ENCODE measurements around the gene TNFSF9.

Gene TNFSF9

DNA sequence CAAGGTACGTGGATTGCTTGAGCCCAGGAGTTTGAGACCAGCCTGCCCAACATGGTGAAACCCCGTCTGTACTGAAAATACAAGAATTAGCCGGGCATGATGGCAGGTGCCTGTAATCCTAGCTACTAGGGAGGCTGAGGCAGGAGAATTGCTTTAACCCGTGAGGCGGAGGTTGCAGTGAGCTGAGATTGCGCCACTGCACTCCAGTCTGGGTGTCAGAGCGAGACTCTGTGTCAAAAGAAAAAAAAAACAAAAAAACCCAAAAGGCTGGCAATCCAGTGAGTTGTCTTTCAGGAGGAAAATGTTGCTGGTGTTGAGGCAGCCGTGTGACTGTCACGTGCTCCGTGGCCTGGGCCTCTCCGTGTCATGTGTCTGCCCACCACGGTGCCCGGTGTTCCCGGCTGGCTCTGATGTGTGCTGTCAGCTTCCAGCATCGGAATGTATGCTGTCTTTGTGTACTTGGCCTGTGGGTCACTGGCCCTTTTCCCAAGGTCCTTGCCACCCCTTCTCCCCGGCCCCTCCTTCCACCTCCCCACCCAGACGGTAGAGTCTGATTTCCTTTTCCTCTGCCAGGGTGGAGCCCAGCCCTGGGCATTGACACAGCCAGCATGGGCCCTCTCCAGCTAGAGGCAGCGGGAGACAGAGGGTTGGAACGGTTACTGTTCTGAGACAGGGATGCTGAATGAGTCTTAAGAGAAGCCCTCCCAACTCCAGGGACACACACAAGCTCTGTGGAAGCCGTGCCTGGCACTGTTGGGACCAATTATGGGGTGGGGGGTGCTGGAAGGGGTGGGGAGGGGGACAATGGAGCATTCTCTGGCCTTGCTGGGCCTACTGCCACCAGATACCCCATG lies 21.5 kb upstream of the TNFSF9 start:
- no peak for DNase-seq

DNA sequence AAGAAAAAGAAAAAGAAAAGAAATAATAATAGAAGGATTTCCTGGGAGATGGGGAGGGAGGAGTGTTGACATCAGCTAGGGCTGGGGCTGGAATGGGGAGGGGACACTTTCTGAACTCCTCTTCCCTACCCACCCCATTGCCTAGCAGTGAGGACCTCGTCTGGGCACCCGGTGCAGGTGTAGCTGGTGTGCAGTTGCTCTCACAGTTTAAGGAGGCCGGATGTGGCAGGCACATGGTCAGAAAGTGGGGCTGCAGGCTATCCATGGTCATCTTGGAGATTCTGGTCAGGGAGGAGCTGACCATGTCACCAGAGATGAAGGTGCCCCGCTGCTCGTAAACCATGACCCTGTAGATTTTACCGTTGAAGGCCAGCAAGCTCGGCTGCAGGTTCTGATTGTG lies 20.2 kb upstream of the TNFSF9 start:
- no peak for DNase-seq

GRCh38 chr19:6514089-6514488 lies 16.7 kb upstream of the TNFSF9 start:
- DNase-seq: no peak

DNA sequence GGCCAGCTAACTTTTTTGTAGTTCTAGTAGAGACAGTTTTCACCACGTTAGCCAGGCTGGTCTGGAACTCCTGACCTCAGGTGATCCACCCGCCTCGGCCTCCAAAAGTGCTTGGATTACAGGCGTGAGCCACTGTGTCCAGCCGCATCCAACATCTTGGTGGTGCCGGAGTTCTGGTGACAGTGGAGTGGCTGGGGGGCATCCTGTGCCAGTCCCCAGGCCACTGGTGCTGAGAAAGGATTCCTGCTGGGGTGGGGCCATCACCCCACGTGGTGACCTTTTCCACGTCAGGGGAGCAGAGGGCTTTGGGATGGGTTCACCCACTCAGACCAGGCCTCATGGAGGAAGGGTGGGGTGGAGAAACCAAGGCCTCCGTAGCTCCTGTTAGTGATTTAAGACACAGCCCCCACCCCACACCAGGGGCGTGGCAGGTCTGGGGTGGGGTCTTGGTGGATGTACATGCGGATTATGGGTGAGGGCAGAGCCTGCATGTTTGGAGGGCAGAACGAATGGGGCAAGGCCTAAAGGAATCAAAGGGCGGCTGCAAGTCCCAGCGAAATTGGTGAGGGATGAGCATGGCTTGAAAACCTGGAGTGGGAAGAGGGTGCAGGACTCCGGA lies 15.8 kb upstream of the TNFSF9 start:
- no peak for DNase-seq

DNA sequence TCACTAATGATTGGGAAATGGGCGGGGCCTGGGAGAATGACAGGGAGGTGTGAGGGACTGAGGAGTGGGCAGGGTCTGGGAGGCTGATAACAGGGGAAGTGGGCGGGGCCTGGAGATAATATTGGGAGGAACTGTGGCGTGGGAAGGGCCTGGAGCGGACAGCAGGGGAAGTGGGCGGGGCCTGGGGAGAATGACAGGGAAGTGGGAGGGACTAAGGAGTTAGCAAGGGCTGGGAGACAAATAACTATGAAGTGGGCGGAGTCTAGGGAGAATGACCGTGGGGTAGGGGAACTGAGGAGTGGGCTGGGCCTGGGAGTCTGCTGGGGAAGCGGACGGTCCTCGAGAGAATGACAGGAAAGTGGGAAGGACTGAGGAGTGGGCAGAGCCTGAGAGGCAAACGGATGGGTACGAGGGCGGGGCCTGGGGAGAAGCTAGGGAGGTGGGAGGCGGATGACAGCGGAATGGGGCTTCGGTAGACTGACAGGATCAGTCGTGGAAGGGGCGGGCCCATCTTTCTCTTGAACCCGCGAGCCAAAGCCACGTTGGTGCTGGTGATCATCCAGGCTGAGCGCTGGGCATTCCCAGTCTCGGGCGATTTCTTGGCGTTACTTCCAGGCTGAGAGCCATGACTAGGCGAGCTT lies 14.7 kb upstream of the TNFSF9 start:
- DNase-seq: no peak

DNA sequence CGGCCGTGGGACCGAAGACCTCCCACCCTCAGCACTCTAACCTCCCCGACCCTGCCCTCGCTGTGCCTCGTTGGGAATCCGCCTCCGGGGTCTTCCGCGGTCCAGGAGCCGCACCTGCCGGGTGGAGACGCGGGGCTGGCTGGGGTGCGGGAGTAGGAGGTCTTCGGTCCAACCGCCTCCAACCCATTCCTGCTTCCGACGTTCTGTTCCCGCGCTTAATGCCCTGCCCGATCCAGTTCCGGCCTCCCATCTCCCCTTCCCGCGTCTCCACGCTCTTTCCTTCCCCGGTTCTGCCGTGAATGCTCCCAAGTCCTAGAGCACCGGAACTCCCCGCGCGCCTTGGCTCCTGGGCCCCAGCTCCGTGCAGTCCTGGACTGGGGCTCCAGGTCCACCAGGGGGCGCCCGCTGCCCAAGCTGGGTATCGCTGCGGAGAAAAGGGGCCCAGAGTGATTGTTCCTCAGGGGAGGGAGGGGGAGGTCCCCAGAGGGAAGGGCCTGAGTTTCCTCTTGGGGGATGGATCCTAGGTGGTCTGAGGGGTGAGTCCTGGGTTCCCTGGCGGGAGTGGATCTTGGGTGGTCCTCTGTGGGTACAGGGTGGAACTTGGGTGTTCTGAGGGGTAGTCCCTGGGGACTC lies 14.1 kb upstream of the TNFSF9 start:
- no peak for DNase-seq

- DNase-seq: no peak
Measured at GRCh38 chr19:6518145-6518911, 12.5 kb upstream of the TNFSF9 start.

DNA sequence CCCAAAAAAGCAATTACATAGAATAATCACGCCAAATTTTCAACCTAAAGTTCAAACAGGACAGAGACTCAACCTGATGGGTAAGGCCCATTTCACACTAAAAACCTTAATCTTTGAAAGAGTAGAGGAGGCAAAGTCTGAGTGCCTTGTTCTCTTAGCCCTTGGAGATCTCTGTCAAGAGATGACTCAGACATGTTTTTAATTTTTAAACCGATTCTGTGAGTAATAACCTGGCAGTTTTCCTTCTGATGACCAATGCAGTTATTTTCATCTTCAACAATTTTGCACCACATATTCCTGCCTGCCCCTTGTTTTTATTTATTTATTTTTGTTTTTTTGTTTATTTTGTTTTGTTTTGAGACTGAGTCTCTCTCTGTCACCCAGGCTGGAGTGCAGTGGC lies 11.5 kb upstream of the TNFSF9 start:
- DNase-seq: no peak

DNA sequence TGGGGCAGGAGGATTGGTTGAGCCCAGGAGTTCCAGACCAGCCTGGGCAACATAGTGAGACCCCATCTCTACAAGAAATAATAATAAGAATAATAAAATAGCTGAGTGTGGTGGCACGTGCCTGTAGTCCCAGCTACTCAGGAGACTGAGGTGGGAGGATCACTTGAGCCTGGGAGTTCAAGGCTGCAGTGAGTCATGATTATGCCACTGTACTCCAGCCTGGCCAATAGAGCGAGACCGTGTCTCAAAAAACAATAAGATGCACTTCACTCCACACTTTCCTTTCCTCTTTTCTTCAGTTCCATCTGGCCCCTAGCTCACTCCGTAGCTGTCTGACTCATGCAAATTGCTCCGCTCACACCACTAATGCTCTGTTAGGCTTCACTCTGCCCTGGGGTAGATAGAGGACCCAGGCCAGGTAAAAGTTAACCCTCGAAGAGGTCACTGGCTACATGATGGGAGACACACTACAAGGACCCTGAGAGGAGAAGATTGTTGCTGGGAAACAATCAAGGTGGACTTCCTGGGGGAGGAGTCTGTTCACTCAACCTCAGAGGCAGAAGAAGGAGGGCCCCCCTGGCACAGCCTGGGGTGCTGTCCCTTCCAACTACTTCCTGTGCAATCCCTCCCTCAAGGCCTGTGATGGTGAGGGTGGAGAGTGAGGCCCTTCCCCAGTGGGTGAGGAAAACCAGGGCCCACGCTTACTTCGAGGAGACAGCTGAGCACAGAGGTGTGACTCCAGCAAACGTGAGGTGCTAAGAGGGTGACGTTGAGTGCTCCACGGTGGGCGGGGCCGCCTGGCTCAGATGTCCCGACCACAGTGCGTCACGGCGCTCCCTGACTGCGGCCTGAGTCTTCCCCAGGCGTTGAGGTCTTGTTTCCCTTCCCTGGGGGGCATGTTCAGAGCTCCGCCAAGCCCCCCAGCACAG lies 8.8 kb upstream of the TNFSF9 start:
- no peak for DNase-seq

DNA sequence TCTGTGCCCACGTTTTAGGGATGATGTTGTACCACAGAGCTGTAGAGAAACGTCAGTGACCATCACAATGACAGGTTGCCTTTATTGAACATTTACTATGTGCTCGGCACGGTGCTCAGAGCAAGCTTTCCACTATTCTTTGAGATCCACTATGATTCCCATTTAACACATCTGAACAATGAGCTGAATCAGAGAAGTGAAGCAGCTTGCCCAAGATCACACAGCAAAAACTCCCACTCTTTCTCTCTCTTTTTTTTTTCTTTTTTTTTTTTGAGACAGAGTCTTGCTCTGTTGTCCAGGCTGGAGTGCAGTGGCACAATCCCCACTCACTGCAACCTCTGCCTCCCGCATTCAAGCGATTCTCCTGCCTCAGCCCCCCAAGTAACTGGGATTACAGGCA lies 8.1 kb upstream of the TNFSF9 start:
- DNase-seq: no peak

DNA sequence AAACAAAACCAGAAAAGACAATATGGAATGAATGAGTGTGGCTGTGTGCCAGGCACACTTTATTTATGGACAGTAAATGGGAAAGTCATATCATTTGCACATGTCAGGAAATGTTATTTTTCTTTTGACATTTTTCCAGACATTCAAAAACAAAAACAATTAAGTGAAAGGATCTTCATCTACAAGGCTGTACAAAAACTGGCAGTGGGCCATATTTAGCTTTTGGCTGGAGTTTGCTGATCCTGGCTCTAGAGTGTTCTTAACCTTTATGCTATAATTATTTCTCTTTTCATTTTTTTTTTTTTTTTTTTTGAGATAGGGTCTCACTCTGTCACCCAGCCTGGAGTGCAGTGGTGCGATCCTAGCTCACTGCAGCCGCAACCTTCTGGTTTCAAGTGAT lies 6.5 kb upstream of the TNFSF9 start:
- no peak for DNase-seq

- no peak for DNase-seq
Measured at GRCh38 chr19:6527893-6528543, 2.8 kb upstream of the TNFSF9 start.

- no peak for DNase-seq
Measured at GRCh38 chr19:6528544-6529121, 2.2 kb upstream of the TNFSF9 start.

DNA sequence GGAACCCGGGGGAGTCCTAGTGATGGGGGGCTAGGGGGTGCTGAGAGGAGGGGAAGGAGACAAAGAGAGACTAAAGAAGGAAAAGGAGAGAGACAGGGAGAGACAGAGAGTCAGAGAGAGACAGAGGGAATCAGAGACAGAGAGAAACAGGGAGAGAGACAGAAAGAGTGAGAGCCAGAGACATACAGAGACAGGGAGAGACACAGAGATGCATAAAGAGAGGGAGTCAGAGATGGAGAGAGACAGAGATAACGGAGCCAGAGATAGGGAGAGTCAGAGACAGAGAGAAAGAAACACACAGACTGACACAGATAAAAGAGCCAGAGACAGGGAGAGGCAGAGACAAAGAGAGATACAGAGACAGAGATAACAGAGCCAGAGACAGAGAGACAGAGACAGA lies 1.5 kb upstream of the TNFSF9 start:
- no peak for DNase-seq

DNA sequence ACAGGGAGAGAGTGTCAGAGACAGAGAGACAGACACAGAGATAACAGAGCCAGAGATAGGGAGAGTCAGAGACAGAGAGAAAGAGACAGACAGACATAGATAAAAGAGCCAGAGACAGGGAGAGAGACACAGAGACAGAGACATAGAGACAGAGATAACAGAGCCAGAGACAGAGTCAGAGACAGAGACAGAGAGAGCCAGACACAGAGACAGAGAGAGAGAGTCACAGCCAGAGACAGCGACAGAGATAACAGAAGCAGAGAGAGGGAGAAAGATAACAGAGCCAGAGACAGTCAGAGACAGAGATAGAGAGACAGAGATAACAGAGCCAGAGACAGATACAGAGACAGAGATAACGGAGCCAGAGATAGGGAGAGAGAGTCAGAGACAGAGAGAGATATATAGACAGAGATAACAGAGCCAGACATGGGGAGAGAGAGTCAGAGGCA lies 865 bp upstream of the TNFSF9 start:
- no peak for DNase-seq

- DNase-seq: no peak
Measured at GRCh38 chr19:6531163-6531955, 533 bp downstream of the TNFSF9 start.

- no peak for DNase-seq
Measured at GRCh38 chr19:6531956-6532243, 1.1 kb downstream of the TNFSF9 start.

DNA sequence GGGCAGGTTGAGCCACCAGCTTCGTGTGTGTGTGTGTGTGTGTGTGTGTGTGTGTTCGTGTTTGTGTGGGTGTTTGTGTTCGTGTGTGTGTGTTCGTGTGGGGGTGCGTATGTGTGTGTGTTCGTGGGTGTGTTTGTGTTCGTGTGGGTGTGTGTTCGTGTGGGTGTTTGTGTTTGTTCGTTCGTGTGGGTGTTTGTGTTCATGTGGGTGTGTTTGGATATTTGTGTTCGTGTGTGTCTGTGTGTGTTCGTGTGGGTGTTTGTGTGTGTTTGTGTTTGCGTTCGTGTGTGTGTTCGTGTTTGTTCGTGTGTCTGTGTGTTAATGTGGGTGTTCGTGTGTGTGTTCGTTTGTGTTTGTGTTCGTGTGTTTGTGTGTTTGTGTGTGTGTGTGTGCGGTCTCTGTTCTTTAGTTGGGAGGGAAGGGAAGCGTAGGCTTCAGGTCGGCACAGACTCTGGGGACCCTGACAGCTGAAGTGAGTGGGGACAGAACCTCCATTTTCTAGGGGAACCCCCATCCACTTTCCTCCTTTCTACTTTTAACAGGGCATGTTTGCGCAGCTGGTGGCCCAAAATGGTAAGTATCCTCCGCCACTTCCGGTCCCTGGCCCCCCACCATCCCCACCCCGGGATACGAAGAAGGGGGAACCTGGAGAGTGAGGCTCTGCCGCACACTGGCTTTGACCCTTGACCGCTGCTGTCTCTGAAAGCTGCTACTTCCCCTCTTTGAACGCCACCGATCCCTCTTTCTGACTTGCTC lies 1.6 kb downstream of the TNFSF9 start:
- DNase-seq: no peak

GRCh38 chr19:6533000-6533328 lies 2.1 kb downstream of the TNFSF9 start:
- no peak for DNase-seq
